GM19043 (cell line): ENCODE data around the gene PRKN.

Experiments used
- ATAC-seq: cut with Tn5 transposase; IDR thresholded peaks from one replicate; pipeline ENCODE4 v1.9.1; 2021; ENCODE audit warnings: low read depth; ENCODE audit not compliant: unreplicated experiment

PRKN gene

GRCh38 chr6:162711376-162711775 is 16.2 kb downstream of the PRKN start:
- ATAC-seq: no peak

GRCh38 chr6:162710936-162711335 is 16.6 kb downstream of the PRKN start:
- ATAC-seq: no peak

- no peak for ATAC-seq
Observed at GRCh38 chr6:162710419-162710818, 17.1 kb downstream of the PRKN start.

GRCh38 chr6:162709431-162709830 is 18.1 kb downstream of the PRKN start:
- ATAC-seq: no peak

GRCh38 chr6:162708971-162709370 is 18.6 kb downstream of the PRKN start:
- no peak for ATAC-seq

- ATAC-seq: no peak
Observed at GRCh38 chr6:162706232-162706631, 21.3 kb downstream of the PRKN start.

- ATAC-seq: no peak
Observed at GRCh38 chr6:162705736-162706135, 21.8 kb downstream of the PRKN start.

GRCh38 chr6:162704001-162704400 is 23.6 kb downstream of the PRKN start:
- ATAC-seq: no peak

- no peak for ATAC-seq
Observed at GRCh38 chr6:162702446-162702845, 25.1 kb downstream of the PRKN start.

- no peak for ATAC-seq
Observed at GRCh38 chr6:162701551-162701950, 26.0 kb downstream of the PRKN start.

- ATAC-seq: no peak
Observed at GRCh38 chr6:162700966-162701365, 26.6 kb downstream of the PRKN start.

- no peak for ATAC-seq
Observed at GRCh38 chr6:162699961-162700360, 27.6 kb downstream of the PRKN start.

GRCh38 chr6:162698440-162698839 is 29.1 kb downstream of the PRKN start:
- ATAC-seq: no peak

GRCh38 chr6:162697872-162698403 is 29.6 kb downstream of the PRKN start:
- no peak for ATAC-seq

GRCh38 chr6:162690158-162690557 is 37.4 kb downstream of the PRKN start:
- no peak for ATAC-seq

GRCh38 chr6:162688751-162689345 is 38.7 kb downstream of the PRKN start:
- no peak for ATAC-seq

- ATAC-seq: no peak
Observed at GRCh38 chr6:162685586-162685985, 42.0 kb downstream of the PRKN start.

GRCh38 chr6:162684961-162685360 is 42.6 kb downstream of the PRKN start:
- ATAC-seq: no peak

- no peak for ATAC-seq
Observed at GRCh38 chr6:162684052-162684451, 43.5 kb downstream of the PRKN start.

GRCh38 chr6:162683135-162683534 is 44.4 kb downstream of the PRKN start:
- no peak for ATAC-seq

- no peak for ATAC-seq
Observed at GRCh38 chr6:162681447-162681846, 46.1 kb downstream of the PRKN start.

GRCh38 chr6:162680871-162681270 is 46.7 kb downstream of the PRKN start:
- ATAC-seq: no peak

GRCh38 chr6:162680367-162680766 is 47.2 kb downstream of the PRKN start:
- ATAC-seq: no peak
